ENCODE data around the gene CASKIN1. TPM values are rescaled to one million over a fixed set of nuclear protein-coding genes. Genes with fewer than 3 reads are reported as not detected.

The CASKIN1 gene
- polyA plus RNA-seq, 3 donors: not detected

GRCh38 chr16:2235234-2235651 lies 38.8 kb upstream of the CASKIN1 start:
- intact Hi-C loops (cut with micrococcal nuclease): no loop called here
- WGBS (ENCODE audit: insufficient coverage): 96% methylated on average over 28 of the region's 28 CpGs
- Mint-ChIP-seq H3K27ac (no peak overlapping the region), H3K36me3 (peaks cover 46 to 62% of the 10 kb centered on the region in 2 donors), H3K4me3 (peak overlapping the region in 1 of 2 donors; percentile 51), H3K4me1 (peaks cover 5% of the 10 kb centered on the region), H3K9me3 (peaks cover 0 to 6% (median 0%) of the 10 kb centered on the region in 7 donors), H3K27me3 (ENCODE audit: low read depth in 3 of 3) (peaks cover 35 to 50% (median 36%) of the 10 kb centered on the region in 3 donors)
- Histone ChIP-seq H3K9me3 (replicated peaks in 1 of 2; ENCODE audit: control insufficient read depth in 1 of 2, insufficient read depth in 1 of 2, low read length in 2 of 2) (no peaks in the 10 kb centered on the region), H3K79me2 (ENCODE audit: insufficient read depth, low read length) (no peaks in the 10 kb centered on the region), H3K36me3 (replicated peaks in 1 of 2; ENCODE audit: control insufficient read depth in 1 of 2, insufficient read depth in 2 of 2, low read length in 2 of 2) (peaks cover 50 to 60% of the 10 kb centered on the region in 2 donors), H4K20me1 (ENCODE audit: insufficient read depth, low read length) (peaks cover 26% of the 10 kb centered on the region), H2AFZ (ENCODE audit: insufficient read depth, low read depth, low read length, poor library complexity, severe bottlenecking) (no peak overlapping the region), H3K4me3 (replicated peaks in 1 of 3; ENCODE audit: low read depth in 2 of 3, low read length in 3 of 3) (no peak overlapping the region), H3K27ac (ENCODE audit: low read depth in 1 of 2, low read length in 2 of 2) (no peak overlapping the region), H3K27me3 (ENCODE audit: control insufficient read depth in 2 of 2, insufficient read depth in 2 of 2, low read length in 2 of 2) (peaks cover 18 to 38% of the 10 kb centered on the region in 2 donors), H3K4me1 (ENCODE audit: control insufficient read depth in 1 of 2, insufficient read depth in 2 of 2, low read length in 2 of 2) (peaks cover 5 to 6% of the 10 kb centered on the region in 2 donors), H3K9ac (ENCODE audit: insufficient read depth, low read length, poor library complexity, severe bottlenecking) (no peak overlapping the region), H3K4me2 (replicated peaks; ENCODE audit: extremely low read depth, low read length, poor library complexity, severe bottlenecking) (no peak overlapping the region)
- DNase-seq: no peak
- no peak for TF ChIP-seq CTCF (IDR thresholded peaks at IDR 0.05)

DNA sequence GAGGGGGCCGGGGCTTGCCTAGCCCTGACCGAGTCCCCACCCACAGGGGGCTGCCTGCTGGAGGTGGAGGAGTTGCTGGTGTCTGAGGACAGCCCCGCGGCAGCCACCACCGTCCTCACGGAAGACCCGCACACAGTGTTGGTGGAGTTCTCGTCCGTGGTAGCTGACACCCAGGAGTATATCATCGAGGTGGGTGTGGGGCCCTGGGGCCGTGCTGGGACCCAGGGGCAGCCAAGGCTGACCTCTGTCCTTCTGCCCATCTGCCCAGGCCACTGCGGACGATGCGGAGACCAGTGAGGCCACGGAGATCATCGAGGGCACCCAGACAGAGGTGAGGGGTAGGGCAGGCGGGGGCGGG lies 38.4 kb upstream of the CASKIN1 start:
- H3K9ac ChIP-seq (ENCODE audit: insufficient read depth, low read length, poor library complexity, severe bottlenecking): no peak overlapping the region
- no peak overlapping the region for H3K27ac ChIP-seq (ENCODE audit: low read depth in 1 of 2, low read length in 2 of 2)
- peaks cover 18 to 38% of the 10 kb centered on the region in 2 donors for H3K27me3 ChIP-seq (ENCODE audit: control insufficient read depth in 2 of 2, insufficient read depth in 2 of 2, low read length in 2 of 2)
- H3K36me3 Mint-ChIP-seq: peaks cover 48 to 64% of the 10 kb centered on the region in 2 donors
- no peak overlapping the region for H3K4me2 ChIP-seq (replicated peaks; ENCODE audit: extremely low read depth, low read length, poor library complexity, severe bottlenecking)
- peaks cover 26% of the 10 kb centered on the region for H4K20me1 ChIP-seq (ENCODE audit: insufficient read depth, low read length)
- H3K27ac Mint-ChIP-seq: peak overlapping the region in 1 of 7 donors; percentile 20
- intact Hi-C loops (cut with micrococcal nuclease): no loop called here
- H3K4me1 ChIP-seq (ENCODE audit: control insufficient read depth in 1 of 2, insufficient read depth in 2 of 2, low read length in 2 of 2): peaks cover 5 to 6% of the 10 kb centered on the region in 2 donors
- H2AFZ ChIP-seq (ENCODE audit: insufficient read depth, low read depth, low read length, poor library complexity, severe bottlenecking): no peak overlapping the region
- no peak for TF ChIP-seq CTCF (IDR thresholded peaks at IDR 0.05)
- H3K4me3 Mint-ChIP-seq: no peak overlapping the region
- H3K36me3 ChIP-seq (replicated peaks in 1 of 2; ENCODE audit: control insufficient read depth in 1 of 2, insufficient read depth in 2 of 2, low read length in 2 of 2): peaks cover 55 to 62% of the 10 kb centered on the region in 2 donors
- H3K27me3 Mint-ChIP-seq (ENCODE audit: low read depth in 3 of 3): peaks cover 35 to 50% (median 36%) of the 10 kb centered on the region in 3 donors
- H3K4me3 ChIP-seq (replicated peaks in 1 of 3; ENCODE audit: low read depth in 2 of 3, low read length in 3 of 3): no peak overlapping the region
- peaks cover 0 to 6% (median 0%) of the 10 kb centered on the region in 7 donors for H3K9me3 Mint-ChIP-seq
- H3K4me1 Mint-ChIP-seq: peaks cover 5% of the 10 kb centered on the region
- WGBS (ENCODE audit: insufficient coverage): 97% methylated on average over 14 of the region's 18 CpGs
- H3K9me3 ChIP-seq (replicated peaks in 1 of 2; ENCODE audit: control insufficient read depth in 1 of 2, insufficient read depth in 1 of 2, low read length in 2 of 2): no peaks in the 10 kb centered on the region
- DNase-seq: no peak
- no peaks in the 10 kb centered on the region for H3K79me2 ChIP-seq (ENCODE audit: insufficient read depth, low read length)

All from CD14-positive monocyte (primary cell).